K562 (cell line): ENCODE measurements around the gene SOBP. TPM values are rescaled to one million over a fixed set of nuclear protein-coding genes. Genes with fewer than 3 reads are reported as not detected.

ENCODE experiments used
- ARID1B ChIP-seq: fragments of 450-650 bp; IDR thresholded peaks from 2 replicates; pipeline ENCODE4 v1.6.1; 2016; ENCODE audit warnings: antibody characterized with exemption, mild to moderate bottlenecking, inconsistent platforms
- ATF3 ChIP-seq, 2 experiments: fragments of 450-650 bp in 1 of 2; sonication (generic) in 1 of 2; formaldehyde crosslinking in 1 of 2; IDR thresholded peaks in 1 of 2; conservative IDR thresholded peaks in 1 of 2; 2 replicates each; pipeline versions ENCODE4 v1.6.1 to v1.8.1; 2016 to 2023; ENCODE audit warnings: mild to moderate bottlenecking in 2 of 2, moderate library complexity in 2 of 2, inconsistent platforms in 1 of 2, missing genetic modification reagents in 1 of 2
- BRCA1 ChIP-seq, 2 experiments: fragments of 450-650 bp in 1 of 2; sonication (generic) in 1 of 2; formaldehyde crosslinking in 1 of 2; IDR thresholded peaks; 2 replicates each; pipeline versions ENCODE4 v1.5.0 to v1.6.1; 2017 to 2020; ENCODE audit warnings: mild to moderate bottlenecking in 1 of 2, missing genetic modification reagents in 1 of 2
- ETV5 ChIP-seq: sonication (generic); formaldehyde crosslinking; IDR thresholded peaks from 2 replicates; pipeline ENCODE4 v1.4.0; 2020; ENCODE audit warnings: low read depth, mild to moderate bottlenecking, missing genetic modification reagents
- FOXA1 ChIP-seq: fragments of 450-650 bp; IDR thresholded peaks from 2 replicates; pipeline ENCODE4 v1.6.1; 2016; ENCODE audit warnings: mild to moderate bottlenecking, borderline replicate concordance
- HMGN3 ChIP-seq: IDR thresholded peaks from 2 replicates; pipeline ENCODE4 v1.6.1; 2011; ENCODE audit warnings: borderline replicate concordance, low read depth, mild to moderate bottlenecking, mixed read lengths, low read length; ENCODE audit not compliant: insufficient read length; ENCODE audit errors: extremely low read depth
- IRF1 ChIP-seq: sonication (generic); formaldehyde crosslinking; IDR thresholded peaks from 2 replicates; pipeline ENCODE4 v1.8.0; 2022; ENCODE audit warnings: missing genetic modification reagents, mild to moderate bottlenecking, borderline replicate concordance
- IRF2 ChIP-seq: sonication (generic); formaldehyde crosslinking; IDR thresholded peaks from 2 replicates; pipeline ENCODE4 v1.8.1; 2022; ENCODE audit warnings: mild to moderate bottlenecking, missing genetic modification reagents
- MCM2 ChIP-seq: fragments of 450-650 bp; IDR thresholded peaks from 2 replicates; pipeline ENCODE4 v1.6.1; 2017; ENCODE audit warnings: low read depth, mild to moderate bottlenecking
- NBN ChIP-seq: fragments of 450-650 bp; IDR thresholded peaks from 2 replicates; pipeline ENCODE4 v1.6.1; 2016; ENCODE audit warnings: low read depth, mild to moderate bottlenecking
- NR2F6 ChIP-seq: fragments of 450-650 bp; formaldehyde crosslinking; IDR thresholded peaks from 2 replicates; pipeline ENCODE4 v1.4.0; 2020; ENCODE audit warnings: mild to moderate bottlenecking
- NRF1 ChIP-seq, 2 experiments: fragments of 450-650 bp; IDR thresholded peaks in 1 of 2; conservative IDR thresholded peaks in 1 of 2; 2 replicates each; pipeline ENCODE4 v1.6.1; 2014; ENCODE audit warnings: mild to moderate bottlenecking in 2 of 2
- POLR2AphosphoS2 ChIP-seq: IDR thresholded peaks from 2 replicates; pipeline ENCODE4 v1.6.1; 2012; ENCODE audit warnings: low read length, improper control_type of control experiment
- PTRF ChIP-seq: fragments of 450-650 bp; IDR thresholded peaks from 2 replicates; pipeline ENCODE4 v1.6.1; 2016; ENCODE audit warnings: mild to moderate bottlenecking, missing genetic modification characterization, missing compliant biosample characterization
- TSC22D4 ChIP-seq: fragments of 450-650 bp; IDR thresholded peaks from 2 replicates; pipeline ENCODE4 v1.6.1; 2016; ENCODE audit warnings: missing genetic modification characterization, missing biosample characterization, control low read depth
- VEZF1 ChIP-seq: fragments of 200-800 bp; sonication (Bioruptor generic); IDR thresholded peaks from 2 replicates; pipeline ENCODE4 v1.6.1; 2017; ENCODE audit warnings: missing genetic modification characterization, missing compliant biosample characterization
- ZBTB17 ChIP-seq: fragments of 450-650 bp; formaldehyde crosslinking; IDR thresholded peaks from 2 replicates; pipeline ENCODE4 v1.4.0; 2020; ENCODE audit warnings: mild to moderate bottlenecking
- ZNF431 ChIP-seq: sonication (generic); formaldehyde crosslinking; IDR thresholded peaks from 2 replicates; pipeline ENCODE4 v1.8.0; 2022; ENCODE audit warnings: mild to moderate bottlenecking, missing genetic modification reagents
- ZNF445 ChIP-seq: fragments of 250-450 bp; sonication (Bioruptor Pico); IDR thresholded peaks from 2 replicates; pipeline ENCODE4 v1.4.0; 2020; ENCODE audit warnings: low read depth, mild to moderate bottlenecking, moderate library complexity
- polyA plus RNA-seq, 8 experiments: library from polyadenylated mRNA; depleted of rRNA in 4 of 8; stranded (reverse) in 5 of 8; unstranded in 3 of 8; fragments of >200 nt; fragmentation: Nextera tagmentation in 2 of 8; fragmentation: Illumina TruSeq in 1 of 8; extraction: Ambion mirVana in 2 of 8; extraction: Trizol in 1 of 8; gene quantifications; 2 replicates each; pipeline versions ENCODE4 v1.2.1 to v1.2.3, GENCODE V29; 2011 to 2014; ENCODE audit warnings: inconsistent platforms in 1 of 8, missing spikeins in 1 of 8
- total RNA-seq, 7 experiments: library from RNA; depleted of rRNA in 6 of 7; stranded (reverse); fragments of >200 nt in 6 of 7; fragmentation: Illumina TruSeq in 2 of 7; extraction: Trizol in 2 of 7; gene quantifications; 2 replicates each; pipeline versions ENCODE4 v1.2.1 to v1.2.3, GENCODE V29; 2011 to 2021; ENCODE audit warnings: low replicate concordance in 1 of 7

SOBP gene
- total and polyA plus RNA-seq, 9 of the 15 experiments (the other 6 are each of a cell fraction or from before 2014, with no cell fraction given): 0.16 TPM; not detected in 8

GRCh38 chr6:107539409-107539808, 49.5 kb downstream of the SOBP start (continued):
- TF ChIP-seq IRF1 (CRISPR knock-in tag) (no peak), NR2F6 (CRISPR knock-in tag) (no peak), ETV5 (CRISPR knock-in tag) (no peak), ATF3 (IDR thresholded peaks at IDR 0.05) (peak; percentile 91), ATF3 (CRISPR knock-in tag; conservative IDR thresholded peaks at IDR 0.05) (no peak), NBN (peak; percentile 65; the same call in 1 of the 2 replicates), MCM2 (no peak), ARID1B (peak; percentile 51; the same call in 1 of the 2 replicates), HMGN3 (no peak), PTRF (tag) (no peak), NRF1 (conservative IDR thresholded peaks at IDR 0.05 in 1 of 2, IDR thresholded peaks at IDR 0.05 in 1 of 2) (no peak), TSC22D4 (no peak), IRF2 (CRISPR knock-in tag) (no peak), POLR2AphosphoS2 (no peak), ZNF445 (CRISPR knock-in tag) (no peak), VEZF1 (CRISPR knock-in tag) (no peak), ZNF431 (CRISPR knock-in tag) (no peak), BRCA1 (IDR thresholded peaks at IDR 0.05) (no peak), BRCA1 (CRISPR knock-in tag; IDR thresholded peaks at IDR 0.05) (no peak), FOXA1 (no peak), ZBTB17 (no peak)
